Neural cell (in vitro differentiated cells): ENCODE measurements around the gene STRA6. TPM values are rescaled to one million over a fixed set of nuclear protein-coding genes. Genes with fewer than 3 reads are reported as not detected.

Experiments used
- H2AFZ ChIP-seq: fragments of 200-600, 300-800 bp; sonication (generic), shearing (Covaris generic); 2 replicates; pipeline ENCODE4 v1.6.0; 2014; ENCODE audit warnings: low read depth, mild to moderate bottlenecking, antibody characterized with exemption, low read length, moderate library complexity
- H3F3A ChIP-seq: fragments of 200-600 bp; shearing (Covaris generic); 2 replicates; pipeline ENCODE4 v1.6.1; 2016; ENCODE audit warnings: mild to moderate bottlenecking, moderate library complexity, mixed read lengths, antibody characterized with exemption, low read length; ENCODE audit not compliant: insufficient read depth, poor library complexity, severe bottlenecking
- H3K27ac ChIP-seq: fragments of 200-600, 300-800 bp; sonication (generic), shearing (Covaris generic); 2 replicates; pipeline ENCODE4 v1.5.1; 2014; ENCODE audit warnings: mild to moderate bottlenecking, low read length, moderate library complexity
- H3K27me3 ChIP-seq: fragments of 300-800, 200-600 bp; sonication (generic), shearing (Covaris generic); 2 replicates; pipeline ENCODE4 v1.6.0; 2014; ENCODE audit warnings: mild to moderate bottlenecking, low read depth, low read length, moderate library complexity; ENCODE audit not compliant: insufficient read depth
- H3K36me3 ChIP-seq: fragments of 300-800, 200-600 bp; sonication (generic), shearing (Covaris generic); 2 replicates; pipeline ENCODE4 v1.5.1; 2014; ENCODE audit warnings: mild to moderate bottlenecking, antibody characterized with exemption, low read length, moderate library complexity; ENCODE audit not compliant: insufficient read depth
- H3K4me2 ChIP-seq: fragments of 300-800, 200-600 bp; sonication (generic), shearing (Covaris generic); 2 replicates; pipeline ENCODE4 v1.6.0; 2014; ENCODE audit warnings: mild to moderate bottlenecking, low read length
- H3K4me3 ChIP-seq: fragments of 300-800, 200-600 bp; sonication (generic), shearing (Covaris generic); 2 replicates; pipeline ENCODE4 v1.5.1; 2014; ENCODE audit warnings: mild to moderate bottlenecking, low read length, moderate library complexity
- H3K79me2 ChIP-seq: fragments of 200-600 bp; shearing (Covaris generic); replicated peaks from 2 replicates; pipeline ENCODE4 v1.6.0; 2014; ENCODE audit warnings: mild to moderate bottlenecking, low read length, moderate library complexity; ENCODE audit not compliant: insufficient read depth
- H3K9ac ChIP-seq: fragments of 300-800, 200-600 bp; sonication (generic), shearing (Covaris generic); 2 replicates; pipeline ENCODE4 v1.6.1; 2016; ENCODE audit warnings: mild to moderate bottlenecking, low read length, mixed read lengths
- H3K9me2 ChIP-seq: fragments of 200-600 bp; shearing (Covaris generic); 2 replicates; pipeline ENCODE4 v1.6.1; 2016; ENCODE audit warnings: mild to moderate bottlenecking, low read length, mixed read lengths; ENCODE audit not compliant: insufficient read depth
- H3K9me3 ChIP-seq: fragments of 200-600, 300-800 bp; sonication (generic), shearing (Covaris generic); 2 replicates; pipeline ENCODE4 v1.6.1; 2016; ENCODE audit warnings: mild to moderate bottlenecking, mixed run types, low read length, moderate library complexity, mixed read lengths
- H4K20me1 ChIP-seq: fragments of 200-600 bp; shearing (Covaris generic); 2 replicates; pipeline ENCODE4 v1.6.1; 2016; ENCODE audit warnings: mild to moderate bottlenecking, mixed run types; ENCODE audit not compliant: insufficient read depth
- CTCF ChIP-seq: fragments of 450-650 bp; IDR thresholded peaks from 2 replicates; pipeline ENCODE4 v1.5.1; 2014; ENCODE audit warnings: antibody characterized with exemption, mild to moderate bottlenecking, moderate library complexity; ENCODE audit not compliant: poor library complexity, severe bottlenecking
- EP300 ChIP-seq: fragments of 450-650 bp; conservative IDR thresholded peaks from 2 replicates; pipeline ENCODE4 v1.6.1; 2014; ENCODE audit warnings: antibody characterized with exemption, mild to moderate bottlenecking, moderate library complexity; ENCODE audit not compliant: poor library complexity, severe bottlenecking
- EZH2 ChIP-seq: fragments of 200-600, 300-800 bp; shearing (Covaris generic), sonication (generic); IDR thresholded peaks from 2 replicates; pipeline ENCODE4 v1.6.1; 2014; ENCODE audit warnings: antibody characterized with exemption, low read length, borderline replicate concordance, mild to moderate bottlenecking; ENCODE audit not compliant: insufficient read depth, poor library complexity, severe bottlenecking
- MXI1 ChIP-seq: fragments of 450-650 bp; conservative IDR thresholded peaks from 2 replicates; pipeline ENCODE4 v1.6.1; 2014; ENCODE audit warnings: antibody characterized with exemption, mild to moderate bottlenecking; ENCODE audit not compliant: poor library complexity, severe bottlenecking
- POLR2AphosphoS5 ChIP-seq: IDR thresholded peaks from 2 replicates; pipeline ENCODE4 v1.6.1; 2012
- RAD21 ChIP-seq: fragments of 450-650 bp; conservative IDR thresholded peaks from 2 replicates; pipeline ENCODE4 v1.6.1; 2014; ENCODE audit warnings: antibody characterized with exemption, mild to moderate bottlenecking, moderate library complexity
- REST ChIP-seq: IDR thresholded peaks from 2 replicates; pipeline ENCODE4 v1.6.1; 2012; ENCODE audit warnings: borderline replicate concordance
- SMC3 ChIP-seq: fragments of 450-650 bp; conservative IDR thresholded peaks from 2 replicates; pipeline ENCODE4 v1.6.1; 2014; ENCODE audit warnings: antibody characterized with exemption, mild to moderate bottlenecking, moderate library complexity; ENCODE audit not compliant: poor library complexity
- TAF1 ChIP-seq: IDR thresholded peaks from 2 replicates; pipeline ENCODE4 v1.6.1; 2012; ENCODE audit warnings: low read depth
- polyA plus RNA-seq: library from polyadenylated mRNA; depleted of rRNA; stranded (reverse); fragments of >200 nt; gene quantifications from 2 replicates; pipeline ENCODE4 v1.2.3, GENCODE V29; 2014

The STRA6 gene
- polyA plus RNA-seq, 1 donor from 2014 or later, result 4.4 TPM

GRCh38 chr15:74211656-74212055, 9.1 kb upstream of the STRA6 start:
- peaks cover 4% of the 10 kb centered on the region for H3F3A ChIP-seq
- H3K27ac ChIP-seq, result no peak overlapping the region
- H3K4me2 ChIP-seq, result no peak overlapping the region
- H3K36me3 ChIP-seq, result no peaks in the 10 kb centered on the region
- no peak overlapping the region for H2AFZ ChIP-seq
- no peak for TF ChIP-seq MXI1
- no peak for TF ChIP-seq SMC3
- TF ChIP-seq RAD21, result no peak
- TF ChIP-seq POLR2AphosphoS5, result no peak
- TF ChIP-seq EZH2, result no peak
- TF ChIP-seq TAF1, result no peak
- TF ChIP-seq EP300, result no peak
- H3K9me3 ChIP-seq, result no peaks in the 10 kb centered on the region
- H4K20me1 ChIP-seq, result no peaks in the 10 kb centered on the region
- no peak overlapping the region for H3K9ac ChIP-seq
- H3K79me2 ChIP-seq, result no peaks in the 10 kb centered on the region
- no peaks in the 10 kb centered on the region for H3K27me3 ChIP-seq
- no peak overlapping the region for H3K4me3 ChIP-seq
- H3K9me2 ChIP-seq, result no peaks in the 10 kb centered on the region

GRCh38 chr15:74210729-74211128, 8.1 kb upstream of the STRA6 start:
- peaks cover 4% of the 10 kb centered on the region for H3F3A ChIP-seq
- H3K9ac ChIP-seq, result no peak overlapping the region
- no peaks in the 10 kb centered on the region for H3K79me2 ChIP-seq
- no peak overlapping the region for H2AFZ ChIP-seq
- no peaks in the 10 kb centered on the region for H4K20me1 ChIP-seq
- no peaks in the 10 kb centered on the region for H3K9me2 ChIP-seq
- H3K27ac ChIP-seq, result no peak overlapping the region
- no peak overlapping the region for H3K4me2 ChIP-seq
- no peaks in the 10 kb centered on the region for H3K27me3 ChIP-seq
- H3K36me3 ChIP-seq, result no peaks in the 10 kb centered on the region
- TF ChIP-seq RAD21, result no peak
- no peak for TF ChIP-seq EP300
- TF ChIP-seq CTCF, result no peak
- no peak for TF ChIP-seq SMC3
- TF ChIP-seq TAF1, result no peak
- no peak for TF ChIP-seq MXI1
- no peak for TF ChIP-seq POLR2AphosphoS5
- no peak for TF ChIP-seq REST
- no peak for TF ChIP-seq EZH2
- H3K9me3 ChIP-seq, result no peaks in the 10 kb centered on the region
- no peak overlapping the region for H3K4me3 ChIP-seq
